OCI-LY1 (cell line): ENCODE measurements around the gene CCNY.

Source experiments
- CTCF ChIP-seq: fragments of 200-600 bp; sonication (generic), shearing (Covaris generic); IDR thresholded peaks from 2 replicates; pipeline ENCODE4 v1.5.1; 2017; ENCODE audit warnings: mild to moderate bottlenecking, antibody characterized with exemption, low read length, moderate library complexity, mixed read lengths
- EZH2 ChIP-seq: fragments of 200-600 bp; sonication (generic), shearing (Covaris generic); IDR thresholded peaks from 2 replicates; pipeline ENCODE4 v1.8.0; 2017; ENCODE audit warnings: borderline replicate concordance, mixed run types, mild to moderate bottlenecking, antibody characterized with exemption, low read length, moderate library complexity, mixed read lengths

- no peak for TF ChIP-seq EZH2
- no peak for TF ChIP-seq CTCF
Measured at GRCh38 chr10:35492386-35493195, 156.3 kb downstream of the CCNY start.
